GM04503 (cell line): Measurements from ENCODE around the gene ADGRL2.

Source experiments
- DNase-seq: peaks from one replicate; pipeline ENCODE4 v3.0.0-alpha.2; 2012; ENCODE audit warnings: low read depth

The ADGRL2 gene

GRCh38 chr1:81989524-81989923 is 188.8 kb downstream of the ADGRL2 start:
- no peak for DNase-seq

- no peak for DNase-seq
These were observed 189.5 kb downstream of the ADGRL2 start for GRCh38 chr1:81990241-81990640.

GRCh38 chr1:81998165-81998564 is 197.4 kb downstream of the ADGRL2 start:
- no peak for DNase-seq

GRCh38 chr1:81999364-81999763 is 198.6 kb downstream of the ADGRL2 start:
- no peak for DNase-seq

GRCh38 chr1:82000221-82000620 is 199.5 kb downstream of the ADGRL2 start:
- DNase-seq = no peak

- DNase-seq = no peak
These were observed 200.6 kb downstream of the ADGRL2 start for GRCh38 chr1:82001345-82001744.

- no peak for DNase-seq
These were observed 207.1 kb downstream of the ADGRL2 start for GRCh38 chr1:82007804-82008203.

- no peak for DNase-seq
These were observed 213.0 kb downstream of the ADGRL2 start for GRCh38 chr1:82013702-82014101.

- DNase-seq = no peak
These were observed 214.7 kb downstream of the ADGRL2 start for GRCh38 chr1:82015444-82015843.

- no peak for DNase-seq
These were observed 217.6 kb downstream of the ADGRL2 start for GRCh38 chr1:82018319-82018718.

GRCh38 chr1:82019508-82019907 is 218.8 kb downstream of the ADGRL2 start:
- DNase-seq = no peak

- no peak for DNase-seq
These were observed 230.1 kb downstream of the ADGRL2 start for GRCh38 chr1:82030830-82031229.

- DNase-seq = no peak
These were observed 231.3 kb downstream of the ADGRL2 start for GRCh38 chr1:82032068-82032467.

- no peak for DNase-seq
These were observed 234.1 kb downstream of the ADGRL2 start for GRCh38 chr1:82034812-82035211.
